ENCODE results near the gene ORC1.

DNA sequence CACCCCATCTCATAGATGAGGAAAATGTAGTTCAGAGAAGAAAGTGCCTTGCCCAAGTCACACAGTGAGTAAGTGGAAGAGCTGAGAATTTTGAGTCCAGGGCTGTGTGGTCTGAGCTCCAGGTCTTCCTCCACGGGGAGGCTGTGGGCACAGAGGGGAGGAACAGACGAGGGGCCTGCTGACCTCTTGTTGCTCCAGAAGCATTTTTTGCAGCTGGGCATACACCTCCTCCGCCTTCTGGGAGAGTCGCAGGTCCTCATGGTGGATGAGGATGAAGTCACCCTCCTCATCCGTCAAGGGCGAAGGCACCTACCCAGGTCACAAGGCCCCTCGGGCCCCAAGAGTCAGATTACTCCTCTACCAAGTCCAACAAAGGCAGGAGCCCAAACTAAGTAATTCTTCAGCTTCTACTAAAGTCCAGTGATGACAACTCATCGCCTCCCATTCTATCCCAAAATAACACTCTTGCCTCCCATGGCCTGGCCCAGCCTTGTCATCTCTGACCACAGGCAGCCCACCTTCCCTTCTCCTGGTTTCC is 47.3 kb downstream of the ORC1 start:
- TF ChIP-seq GATA3 (IDR thresholded peaks at IDR 0.05; ENCODE audit: low read depth, low read length): no peak
- TF ChIP-seq GATA2 (IDR thresholded peaks at IDR 0.05; ENCODE audit: low read depth, low read length): no peak

Measured in SH-SY5Y (cell line).